ENCODE results near the gene SDHAF1.

The SDHAF1 gene

GRCh38 chr19:36030264-36031148 lies 35.5 kb downstream of the SDHAF1 start:
- no peak overlapping the region for H3K27ac ChIP-seq (replicated peaks)
- no peak for TF ChIP-seq GABPA (IDR thresholded peaks at IDR 0.05; ENCODE audit: low read depth)
- no peak for TF ChIP-seq SPI1 (IDR thresholded peaks at IDR 0.05; ENCODE audit: borderline replicate concordance, low read depth)
- no peak for TF ChIP-seq CTCF (IDR thresholded peaks at IDR 0.05; ENCODE audit: insufficient read depth, low read length)
- TF ChIP-seq POLR2AphosphoS5 (IDR thresholded peaks at IDR 0.05; ENCODE audit: low read depth) = no peak
- DNase-seq (ENCODE audit: low read depth in 1 of 2, low spot score in 1 of 2) = no peak
- H3K27me3 ChIP-seq (ENCODE audit: insufficient read depth, poor library complexity, severe bottlenecking) = no peaks in the 10 kb centered on the region
- H3K4me3 ChIP-seq (replicated peaks; ENCODE audit: insufficient read depth, low read length) = no peak overlapping the region

GRCh38 chr19:36031308-36031707 lies 36.3 kb downstream of the SDHAF1 start:
- Histone ChIP-seq H3K4me3 (replicated peaks; ENCODE audit: insufficient read depth, low read length) (no peak overlapping the region), H3K27ac (replicated peaks) (no peak overlapping the region), H3K27me3 (ENCODE audit: insufficient read depth, poor library complexity, severe bottlenecking) (no peaks in the 10 kb centered on the region)
- TF ChIP-seq SPI1 (IDR thresholded peaks at IDR 0.05; ENCODE audit: borderline replicate concordance, low read depth) (no peak), POLR2AphosphoS5 (IDR thresholded peaks at IDR 0.05; ENCODE audit: low read depth) (no peak), GABPA (IDR thresholded peaks at IDR 0.05; ENCODE audit: low read depth) (no peak), CTCF (IDR thresholded peaks at IDR 0.05; ENCODE audit: insufficient read depth, low read length) (no peak), REST (IDR thresholded peaks at IDR 0.05; ENCODE audit: insufficient replicate concordance, low read depth) (no peak)
- DNase-seq (ENCODE audit: low read depth in 1 of 2, low spot score in 1 of 2) = no peak

GRCh38 chr19:36032251-36033104 lies 37.5 kb downstream of the SDHAF1 start, which contains the start of gene CLIP3:
Gene CLIP3, minus strand, starts transcription at chr19:36032873. Its CDS starts 516 bp downstream, at chr19:36032357.
- Histone ChIP-seq H3K4me3 (replicated peaks; ENCODE audit: insufficient read depth, low read length) (no peak within 1 kb of the TSS), H3K27me3 (ENCODE audit: insufficient read depth, poor library complexity, severe bottlenecking) (no peaks in the 10 kb centered on the region), H3K27ac (replicated peaks) (no peak within 1 kb of the TSS)
- no peak for DNase-seq (ENCODE audit: low read depth in 1 of 2, low spot score in 1 of 2)
- TF ChIP-seq GABPA (IDR thresholded peaks at IDR 0.05; ENCODE audit: low read depth) (no peak), SPI1 (IDR thresholded peaks at IDR 0.05; ENCODE audit: borderline replicate concordance, low read depth) (no peak), REST (IDR thresholded peaks at IDR 0.05; ENCODE audit: insufficient replicate concordance, low read depth) (no peak), CTCF (IDR thresholded peaks at IDR 0.05; ENCODE audit: insufficient read depth, low read length) (no peak), POLR2AphosphoS5 (IDR thresholded peaks at IDR 0.05; ENCODE audit: low read depth) (no peak)

Data from HL-60 (cell line).